ENCODE results near the gene TXNDC2. TPM values are rescaled to one million over a fixed set of nuclear protein-coding genes. Genes with fewer than 3 reads are reported as not detected.

Gene TXNDC2
- total and polyA plus RNA-seq, 9 of the 15 experiments (the other 6 are each of a cell fraction or from before 2014, with no cell fraction given) = 1.2 to 4.9 (median 2.3) TPM

- Histone ChIP-seq H3K9me3 (replicated peaks; ENCODE audit: control insufficient read depth, insufficient read depth, low read depth, low read length) (peaks cover 13% of the 10 kb centered on the region), H3K27ac (ENCODE audit: extremely low read depth, low read depth, low read length) (no peak overlapping the region), H2AFZ (ENCODE audit: low read depth, low read length) (no peak overlapping the region), H3K4me3 (no peak overlapping the region), H3K36me3 (ENCODE audit: control insufficient read depth, insufficient read depth, low read length) (peaks cover 31% of the 10 kb centered on the region; the same call in 2 of the 3 replicates), H3K9ac (ENCODE audit: insufficient read depth in 1 of 2, low read depth in 2 of 2, low read length in 2 of 2) (no peak overlapping the region), H3K4me2 (ENCODE audit: insufficient read depth, low read length) (no peak overlapping the region), H3K27me3 (ENCODE audit: control insufficient read depth in 2 of 2, insufficient read depth in 2 of 2, low read length in 2 of 2) (no peaks in the 10 kb centered on the region), H3K4me1 (replicated peaks in 1 of 2; ENCODE audit: control insufficient read depth in 2 of 2, insufficient read depth in 2 of 2, low read length in 2 of 2) (peaks cover 3 to 9% of the 10 kb centered on the region in 2 experiments; a peak in 4 of 5 replicates), H3K9me1 (ENCODE audit: control insufficient read depth, insufficient read depth, low read length) (no peaks in the 10 kb centered on the region), H4K20me1 (replicated peaks; ENCODE audit: control insufficient read depth, insufficient read depth, low read length) (no peaks in the 10 kb centered on the region), H3K79me2 (ENCODE audit: control insufficient read depth, insufficient read depth, low read length) (no peaks in the 10 kb centered on the region)
- in situ Hi-C loops (cut with MboI) (no loop called here), intact Hi-C loops (cut with micrococcal nuclease) (no loop called here)
- no TSS peak for BruUV-seq (replicated peaks)
- no peak for FAIRE-seq
- POLR2A ChIA-PET = interaction anchor here (0.6 to 3.6 kb wide), 9 partner anchors 9 to 1326 kb away, joined by 3 to 19 read pairs (median 3); no protein-coding TSS in a partner anchor
- CTCF ChIA-PET (ENCODE audit: low intra/inter-chr PET ratio) = no interaction called here
- DNase-seq (ENCODE audit: extremely low read depth in 1 of 4, low spot score in 3 of 4) = no peak
- ATAC-seq = no peak
- no peak for TF ChIP-seq PPARD (CRISPR knock-in tag; IDR thresholded peaks at IDR 0.05)
- no peak for TF ChIP-seq NCOA6 (IDR thresholded peaks at IDR 0.05)
- no peak for TF ChIP-seq CREBBP (IDR thresholded peaks at IDR 0.05; ENCODE audit: low read depth, low read length)
- TF ChIP-seq MCM3 (IDR thresholded peaks at IDR 0.05) = no peak
- TF ChIP-seq TCF15 (CRISPR knock-in tag; IDR thresholded peaks at IDR 0.05) = no peak
- TF ChIP-seq ATF4 (CRISPR knock-in tag; IDR thresholded peaks at IDR 0.05) = no peak
- TF ChIP-seq ZNF143 (CRISPR knock-in tag; IDR thresholded peaks at IDR 0.05) = no peak
Measured at GRCh38 chr18:9861157-9861556, 24.6 kb upstream of the TXNDC2 start.

Data from K562 (cell line).